NCI-H774 (cell line): ENCODE data around the gene NEU4.
"Not testable (repeated sequence)": the region's sequence is repeated elsewhere in the genome, so short reads cannot be mapped to it uniquely, and the experiment has no call there.

ENCODE experiments used
- DNase-seq: peaks from one replicate; lab custom pipeline; 2025; lab: John Stamatoyannopoulos, UW

NEU4 gene

DNA sequence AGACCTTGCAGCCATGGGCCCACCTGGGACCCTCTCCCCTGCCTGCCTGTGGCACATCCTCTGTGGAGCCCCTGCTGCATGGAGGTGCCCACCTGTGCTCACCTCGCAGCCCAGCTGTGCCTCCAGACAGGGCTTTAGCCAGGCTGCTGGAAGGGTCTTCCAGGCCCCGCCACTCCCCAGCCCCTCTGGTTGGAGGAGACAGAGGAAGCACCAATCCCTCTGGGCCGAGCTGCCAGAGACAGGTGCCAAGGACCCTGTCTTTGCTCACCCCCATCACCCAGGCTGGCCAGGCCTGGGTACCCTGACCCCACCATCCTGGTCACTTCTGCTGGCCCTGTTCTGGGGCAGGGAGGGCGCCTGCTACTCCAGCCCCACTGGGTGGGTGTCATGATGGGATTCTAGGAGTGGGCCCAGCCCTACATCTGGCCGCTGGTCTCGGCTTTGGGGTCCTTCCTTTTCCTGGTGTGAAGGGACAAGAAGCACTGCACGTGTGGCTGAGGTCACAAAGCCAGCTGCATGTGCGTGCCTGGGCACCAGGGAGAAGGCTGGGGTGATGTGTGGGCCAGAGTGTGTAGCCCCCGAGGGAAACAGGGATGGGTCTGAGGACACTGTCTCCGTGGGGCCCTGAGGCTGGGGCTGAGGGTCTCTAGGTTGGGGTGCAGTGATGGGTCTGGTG is 9.3 kb upstream of the NEU4 start:
- DNase-seq: no peak

DNA sequence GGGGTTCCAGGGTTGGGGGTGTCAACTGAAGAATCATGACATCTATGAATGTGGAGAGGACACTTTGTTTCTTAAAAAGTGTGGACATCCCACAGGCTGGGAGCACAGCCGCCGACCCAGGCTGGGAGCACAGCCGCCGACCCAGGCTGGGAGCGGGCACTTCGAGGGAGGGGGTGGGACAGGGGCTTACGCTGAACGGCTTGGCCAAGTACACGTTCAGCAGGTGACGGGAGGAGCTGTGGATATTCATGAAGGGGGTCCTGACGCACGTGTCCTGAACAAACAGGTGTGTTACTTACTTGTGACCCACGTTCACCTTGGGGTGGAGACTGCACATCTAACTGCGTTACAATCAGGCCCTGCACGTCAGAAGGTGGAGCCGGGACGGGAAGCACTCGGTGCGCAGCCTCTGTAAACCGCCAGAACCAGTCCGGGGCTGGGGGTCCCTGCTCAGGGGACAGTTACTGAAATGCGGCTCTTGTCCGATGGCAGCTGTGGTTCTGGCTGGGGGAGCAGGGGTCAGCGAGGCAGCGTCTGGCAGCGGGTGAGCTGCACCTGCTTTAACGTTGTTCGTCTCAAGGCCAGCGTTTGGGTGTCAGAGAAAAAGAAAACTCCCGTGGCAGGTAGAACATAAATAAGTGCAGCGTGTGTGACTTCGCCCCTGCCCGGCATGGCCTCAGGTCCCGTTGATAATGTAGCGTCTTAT is 8.6 kb upstream of the NEU4 start:
- not testable (repeated sequence) for DNase-seq

DNA sequence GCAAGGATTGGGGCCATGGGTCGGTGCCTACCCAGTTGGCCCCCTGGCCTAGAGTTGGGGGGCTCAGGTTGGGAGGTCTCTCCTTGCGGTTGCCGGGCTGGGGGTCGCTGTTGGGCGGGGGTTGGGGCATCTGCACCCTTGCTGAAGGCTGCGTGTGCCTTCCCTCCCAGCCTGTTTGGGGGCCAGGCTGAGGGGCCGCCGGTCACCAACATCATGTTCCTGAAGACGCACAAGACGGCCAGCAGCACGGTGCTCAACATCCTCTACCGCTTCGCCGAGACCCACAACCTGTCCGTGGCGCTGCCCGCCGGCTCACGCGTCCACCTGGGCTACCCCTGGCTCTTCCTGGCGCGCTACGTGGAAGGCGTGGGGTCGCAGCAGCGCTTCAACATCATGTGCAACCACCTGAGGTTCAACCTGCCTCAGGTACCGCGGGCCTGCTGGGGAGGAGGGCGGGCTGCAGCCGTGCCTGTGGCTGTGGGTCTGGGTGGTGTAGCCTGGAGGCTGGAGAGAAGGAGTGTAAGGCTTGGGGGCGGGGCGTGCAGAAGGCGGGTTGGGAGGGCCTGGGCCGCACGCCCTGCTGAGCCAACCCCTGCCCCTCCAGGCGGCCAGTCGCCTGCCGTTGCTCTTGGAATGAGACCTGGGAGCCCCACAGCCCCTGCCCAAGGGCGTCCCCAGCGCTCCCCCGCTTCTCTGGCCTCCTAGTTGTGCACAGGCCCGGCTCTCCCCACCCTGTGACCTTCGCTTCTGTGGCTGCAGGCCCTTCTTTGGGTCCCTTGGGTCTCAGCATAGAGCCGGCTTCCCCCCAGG is 7.2 kb upstream of the NEU4 start:
- no peak for DNase-seq

DNA sequence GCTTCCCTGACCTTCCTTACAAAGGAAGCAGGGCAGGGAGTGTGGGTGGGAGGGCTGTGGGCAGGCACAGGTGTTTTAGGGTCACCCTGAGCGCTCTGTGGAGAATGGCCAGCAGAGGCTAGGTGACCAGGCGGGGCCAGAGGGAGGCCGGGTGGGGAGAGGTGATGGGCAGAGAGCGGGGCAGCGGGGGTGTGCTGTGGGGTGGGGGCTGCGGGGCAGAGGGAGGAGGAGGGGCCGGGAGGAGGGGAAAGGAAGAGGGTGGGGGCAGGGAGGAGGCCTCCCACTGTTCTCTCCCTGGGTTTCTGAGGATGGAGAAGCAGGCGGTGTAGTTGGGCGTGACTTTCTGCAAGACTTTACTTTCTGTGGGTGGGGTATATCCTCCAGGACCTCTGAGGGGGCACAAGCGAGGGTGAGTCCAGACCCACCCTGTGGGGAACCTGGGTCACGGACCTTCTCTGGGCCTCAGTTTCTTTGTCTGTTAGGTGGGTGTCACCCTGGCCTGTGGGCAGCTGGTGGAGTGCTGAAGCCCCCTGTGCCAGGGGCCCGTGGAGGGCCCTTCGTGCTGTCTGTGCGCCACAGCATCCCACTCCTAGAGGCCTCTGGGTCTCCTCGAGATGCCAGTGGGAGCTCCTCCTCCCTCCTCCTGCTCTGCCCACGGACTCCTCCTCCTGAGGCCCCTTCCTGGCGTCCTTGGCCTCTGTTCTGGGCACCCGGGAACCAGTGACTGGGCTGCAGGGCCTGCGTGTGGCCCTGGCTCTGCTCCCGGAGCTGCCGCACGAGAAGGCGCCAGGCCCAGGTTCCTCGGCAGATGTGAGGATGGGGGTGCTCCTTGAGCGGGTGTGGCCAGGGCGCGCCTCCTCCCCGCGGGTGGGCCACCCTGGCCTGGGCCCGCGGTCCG is 6.3 kb upstream of the NEU4 start:
- no peak for DNase-seq

DNA sequence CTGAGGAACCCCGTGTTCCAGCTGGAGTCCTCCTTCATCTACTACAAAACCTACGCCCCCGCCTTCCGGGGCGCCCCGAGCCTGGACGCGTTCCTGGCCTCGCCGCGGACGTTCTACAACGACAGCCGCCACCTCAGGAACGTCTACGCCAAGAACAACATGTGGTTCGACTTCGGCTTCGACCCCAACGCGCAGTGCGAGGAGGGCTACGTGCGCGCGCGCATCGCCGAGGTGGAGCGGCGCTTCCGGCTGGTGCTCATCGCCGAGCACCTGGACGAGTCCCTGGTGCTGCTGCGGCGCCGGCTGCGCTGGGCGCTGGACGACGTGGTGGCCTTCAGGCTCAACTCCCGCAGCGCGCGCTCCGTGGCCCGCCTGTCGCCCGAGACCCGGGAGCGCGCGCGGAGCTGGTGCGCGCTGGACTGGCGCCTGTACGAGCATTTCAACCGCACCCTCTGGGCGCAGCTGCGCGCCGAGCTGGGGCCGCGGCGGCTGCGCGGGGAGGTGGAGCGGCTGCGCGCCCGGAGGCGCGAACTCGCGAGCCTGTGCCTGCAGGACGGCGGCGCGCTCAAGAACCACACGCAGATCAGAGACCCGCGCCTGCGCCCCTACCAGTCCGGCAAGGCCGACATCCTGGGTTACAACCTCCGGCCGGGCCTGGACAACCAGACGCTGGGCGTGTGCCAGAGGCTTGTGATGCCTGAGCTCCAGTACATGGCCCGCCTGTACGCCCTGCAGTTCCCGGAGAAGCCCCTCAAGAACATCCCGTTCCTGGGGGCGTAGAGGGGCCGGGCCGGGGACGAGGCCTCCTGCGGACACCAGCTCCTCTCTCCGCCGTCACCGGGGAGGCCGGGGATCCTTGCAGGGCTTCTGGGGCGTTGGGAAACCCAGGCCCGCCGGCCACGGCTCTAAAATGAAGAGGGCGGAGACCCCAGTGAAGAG is 5.3 kb upstream of the NEU4 start:
- no peak for DNase-seq

DNA sequence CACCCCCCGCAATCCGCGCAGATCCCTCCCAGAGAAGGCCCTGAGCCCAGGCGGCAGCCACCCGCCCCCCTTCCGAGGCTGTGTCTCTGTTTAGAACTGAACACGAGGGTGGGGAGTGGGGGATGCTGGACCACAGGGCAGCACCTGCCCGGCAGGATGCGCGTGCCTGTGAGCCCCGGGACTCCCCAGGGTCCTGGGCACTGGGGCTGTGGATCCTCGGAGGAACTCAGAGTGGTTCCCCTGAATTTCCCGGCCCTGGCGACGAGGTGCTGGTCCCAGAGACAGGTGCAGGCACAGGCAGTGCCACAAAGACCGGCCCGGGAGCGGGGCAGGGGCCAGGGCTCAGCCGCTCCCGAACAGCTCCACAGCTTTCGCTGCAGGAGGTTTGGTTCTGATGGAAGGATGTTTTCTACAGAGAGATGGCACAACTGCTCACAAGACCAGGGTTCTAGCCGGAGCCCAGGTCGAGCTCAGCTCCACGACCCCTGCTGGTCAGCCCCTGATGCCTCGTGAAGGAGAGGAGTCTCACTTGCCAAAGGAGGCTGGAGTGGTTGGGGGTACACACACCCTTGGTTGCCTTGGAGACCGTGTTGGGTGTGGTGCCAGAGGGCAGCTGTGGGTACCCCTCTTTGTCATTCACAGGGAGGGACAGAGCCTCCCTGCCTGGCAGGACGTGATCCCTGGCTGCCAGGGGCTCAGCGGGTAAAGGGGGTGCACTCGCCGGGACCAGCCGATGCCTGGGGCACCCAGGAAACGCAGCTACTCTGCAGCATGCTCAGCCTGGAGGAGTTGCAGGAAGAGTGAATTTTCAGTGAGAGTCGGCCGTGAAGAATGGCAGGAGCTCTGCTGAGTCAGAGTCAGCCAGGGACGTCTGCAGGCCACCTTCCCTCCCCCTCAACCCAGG is 4.4 kb upstream of the NEU4 start:
- DNase-seq: no peak

DNA sequence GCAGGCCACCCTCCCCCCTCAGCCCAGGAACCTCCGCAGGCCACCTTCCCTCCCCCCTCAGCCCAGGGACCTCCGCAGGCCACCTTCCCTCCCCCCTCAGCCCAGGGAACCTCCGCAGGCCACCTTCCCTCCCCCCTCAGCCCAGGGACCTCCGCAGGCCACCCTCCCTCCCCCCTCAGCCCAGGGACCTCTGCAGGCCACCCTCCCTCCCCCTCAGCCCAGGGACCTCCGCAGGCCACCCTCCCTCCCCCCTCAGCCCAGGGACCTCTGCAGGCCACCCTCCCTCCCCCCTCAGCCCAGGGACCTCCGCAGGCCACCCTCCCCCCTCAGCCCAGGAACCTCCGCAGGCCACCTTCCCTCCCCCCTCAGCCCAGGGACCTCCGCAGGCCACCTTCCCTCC is 2.8 kb upstream of the NEU4 start:
- not testable (repeated sequence) for DNase-seq

DNA sequence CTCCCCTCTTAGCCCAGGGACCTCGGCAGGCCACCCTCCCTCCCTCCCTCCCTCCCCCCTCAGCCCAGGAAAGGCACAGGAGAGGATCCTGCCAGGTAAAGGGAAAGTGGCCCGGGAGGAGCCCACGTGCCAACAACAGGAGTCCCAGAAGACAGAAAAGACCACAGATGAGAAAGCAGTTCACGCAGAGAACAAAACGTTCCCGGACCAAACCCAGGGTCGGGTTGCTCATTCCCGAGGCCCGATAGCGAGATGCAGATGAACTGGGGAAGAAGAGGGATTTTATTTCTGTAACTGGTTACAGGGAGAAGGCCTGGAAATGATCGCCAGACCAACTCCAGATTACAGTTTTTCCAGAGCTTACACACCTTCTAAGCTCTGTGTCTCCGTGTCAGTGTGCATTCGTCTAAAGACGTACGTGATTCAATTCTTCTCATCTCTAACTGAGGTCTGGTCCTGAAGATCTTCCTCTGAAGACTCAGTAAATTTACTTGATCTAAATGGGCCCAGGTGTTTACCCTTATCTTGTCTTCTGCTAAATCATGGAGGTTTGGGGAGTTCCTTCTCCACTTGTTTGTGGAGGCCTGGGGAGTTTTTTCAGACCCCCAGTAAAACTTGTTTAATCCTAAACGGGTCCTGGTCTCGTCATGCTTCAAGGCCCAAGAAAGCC is 807 bp upstream of the NEU4 start:
- DNase-seq: no peak

DNA sequence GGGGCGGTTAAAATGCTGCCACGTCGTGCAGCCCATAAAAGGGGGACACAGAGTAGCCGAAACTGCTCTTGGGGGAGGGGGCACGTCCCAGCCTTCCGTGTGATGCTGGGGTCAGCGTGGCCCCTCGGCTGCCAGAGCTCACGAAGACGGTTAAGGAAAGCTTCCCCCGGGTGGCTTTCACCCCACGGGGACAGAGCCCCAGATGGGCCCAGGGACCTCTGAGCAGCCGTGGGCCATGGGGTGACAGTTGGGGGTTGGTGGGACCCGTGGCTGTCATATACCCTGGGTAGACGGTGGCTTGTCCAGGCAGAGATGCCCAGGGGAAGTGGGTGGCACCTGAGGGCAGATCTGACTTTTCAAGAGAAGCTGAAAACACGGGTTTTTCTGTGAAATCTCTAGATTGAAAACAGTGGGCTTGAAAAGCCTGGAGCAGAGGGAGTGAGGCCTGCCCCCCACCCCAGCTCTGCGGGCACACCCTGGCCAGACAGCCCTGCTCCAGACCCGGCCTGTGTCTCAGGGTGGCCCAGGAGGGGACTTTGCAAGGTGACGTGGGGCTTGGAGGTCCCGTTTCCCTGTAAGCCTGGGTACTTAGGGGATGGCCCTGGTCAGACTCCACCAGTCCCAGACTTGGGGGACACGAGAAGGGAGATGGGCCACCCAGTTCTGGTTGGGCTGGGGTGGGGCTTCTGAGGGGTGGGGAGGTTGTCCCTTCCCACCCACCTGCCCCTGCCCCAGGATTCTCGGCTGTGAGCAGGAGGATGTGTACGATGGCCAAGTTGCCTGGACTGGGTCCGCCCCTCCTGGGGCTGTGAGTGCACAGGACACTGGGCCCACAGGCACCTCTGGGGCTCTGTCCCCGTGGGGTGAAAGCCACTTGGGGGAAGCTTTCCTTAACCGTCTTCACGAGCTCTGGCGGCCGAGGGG is 652 bp downstream of the NEU4 start:
- DNase-seq: no peak

DNA sequence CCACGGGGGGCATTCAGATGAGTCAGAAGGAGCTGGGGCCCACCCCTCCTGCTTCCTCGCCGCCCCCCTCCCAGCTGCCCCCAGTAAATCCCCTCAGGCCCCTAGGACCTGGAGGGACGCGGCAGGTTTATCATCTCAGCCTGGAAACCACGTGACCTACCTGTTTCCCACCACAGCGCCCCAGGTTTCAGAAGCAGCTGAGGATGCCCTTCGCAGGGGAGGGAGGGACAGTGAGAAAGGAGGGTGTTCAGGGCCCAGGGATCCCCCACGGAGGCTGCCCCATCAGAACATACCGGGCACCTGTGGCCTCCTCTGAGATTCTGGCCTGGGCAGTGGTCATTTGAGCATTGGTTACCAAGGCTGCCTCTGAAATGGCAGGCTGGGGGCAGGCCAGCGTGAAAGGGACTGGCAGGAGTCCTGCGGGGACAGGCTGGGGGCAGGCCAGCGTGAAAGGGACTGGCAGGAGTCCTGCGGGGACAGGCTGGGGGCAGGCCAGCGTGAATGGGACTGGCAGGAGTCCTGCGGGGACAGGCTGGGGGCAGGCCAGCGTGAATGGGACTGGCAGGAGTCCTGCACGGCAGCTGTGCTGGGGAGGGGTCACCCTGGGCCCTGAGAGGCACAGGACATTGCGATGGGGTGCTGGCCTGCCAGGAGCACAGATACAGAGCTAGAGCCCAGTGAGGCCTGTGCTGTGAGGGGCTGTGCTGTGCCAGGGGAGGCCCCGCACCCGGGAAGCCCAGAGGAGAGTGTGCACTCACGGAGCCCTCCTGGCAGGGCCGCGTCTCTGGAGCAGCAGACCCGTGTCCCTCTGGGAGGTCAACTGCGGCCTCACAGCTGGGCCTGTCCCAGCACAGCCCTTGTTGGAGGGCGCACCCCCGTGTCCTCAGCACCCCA is 1.6 kb downstream of the NEU4 start:
- no peak for DNase-seq

DNA sequence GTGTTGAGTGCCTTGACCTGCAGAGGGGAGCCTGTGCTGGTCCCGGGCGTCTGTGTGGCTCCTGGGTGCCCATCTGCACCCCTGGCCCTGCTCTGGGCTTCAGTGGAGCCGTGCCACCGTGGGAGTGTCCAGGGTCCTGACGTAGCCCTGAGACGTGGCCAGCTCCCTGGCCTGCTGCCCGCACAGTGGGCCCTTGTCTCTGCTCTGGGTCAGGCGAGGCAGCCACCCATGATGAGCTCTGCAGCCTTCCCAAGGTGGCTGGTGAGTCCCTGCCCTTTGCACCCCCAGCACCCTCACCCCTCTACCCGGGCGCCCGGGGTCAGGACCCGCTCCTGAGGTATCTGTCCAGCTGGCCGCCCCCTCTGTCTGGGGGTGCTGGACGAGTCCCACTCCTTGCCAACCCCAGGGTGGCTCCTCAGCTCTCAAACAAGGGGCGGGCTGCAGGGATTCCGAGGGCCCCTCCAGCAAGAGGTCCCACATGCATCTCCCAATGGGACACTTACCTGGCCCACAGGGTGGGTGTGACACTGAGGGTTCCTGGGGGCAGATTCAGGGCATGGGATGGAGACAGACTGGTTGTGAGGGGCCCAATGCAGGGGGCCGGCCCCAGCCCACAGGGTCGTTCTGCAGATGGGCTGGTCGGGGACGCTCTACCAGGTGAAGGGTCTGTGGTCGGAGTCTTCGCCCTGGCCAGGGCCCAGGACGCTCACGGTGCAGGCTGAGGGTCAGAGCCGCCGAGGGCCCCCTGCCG is 2.4 kb downstream of the NEU4 start:
- no peak for DNase-seq

DNA sequence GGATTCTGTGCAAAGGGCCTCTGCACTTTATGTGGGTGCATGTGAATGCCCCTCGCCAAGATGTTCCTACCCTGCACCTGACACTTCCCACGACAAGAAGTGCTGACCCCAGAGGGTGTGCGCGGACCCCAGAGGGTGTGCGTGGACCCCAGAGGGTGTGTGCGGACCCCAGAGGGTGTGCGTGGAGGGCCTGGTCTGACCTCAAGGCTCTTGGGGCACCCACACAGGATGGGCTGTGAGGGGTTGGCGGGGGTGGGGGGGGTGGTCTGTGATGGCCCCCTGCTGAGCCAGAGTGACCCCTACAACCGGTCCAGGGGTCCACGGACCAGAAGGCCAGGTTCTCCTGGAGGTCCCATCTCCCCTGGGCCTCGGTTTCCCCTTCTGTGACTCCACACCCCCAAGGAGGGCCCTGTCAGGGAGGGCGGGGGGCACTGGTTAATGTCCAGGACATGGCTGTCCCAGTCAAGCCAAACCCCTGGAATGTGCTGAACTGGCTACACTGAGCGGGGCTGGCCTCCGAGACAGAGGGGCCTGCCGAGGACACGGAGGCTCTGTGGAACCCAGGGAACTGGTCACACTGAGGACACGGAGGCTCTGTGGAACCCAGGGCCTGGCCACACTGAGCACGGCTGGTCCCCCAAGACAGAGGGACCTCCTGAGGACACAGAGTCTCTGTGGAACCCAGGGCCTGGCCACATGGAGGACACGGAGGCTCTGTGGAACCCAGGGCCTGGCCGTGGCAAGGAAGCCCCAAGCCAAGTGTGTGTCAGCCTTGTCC is 3.1 kb downstream of the NEU4 start:
- DNase-seq: no peak

DNA sequence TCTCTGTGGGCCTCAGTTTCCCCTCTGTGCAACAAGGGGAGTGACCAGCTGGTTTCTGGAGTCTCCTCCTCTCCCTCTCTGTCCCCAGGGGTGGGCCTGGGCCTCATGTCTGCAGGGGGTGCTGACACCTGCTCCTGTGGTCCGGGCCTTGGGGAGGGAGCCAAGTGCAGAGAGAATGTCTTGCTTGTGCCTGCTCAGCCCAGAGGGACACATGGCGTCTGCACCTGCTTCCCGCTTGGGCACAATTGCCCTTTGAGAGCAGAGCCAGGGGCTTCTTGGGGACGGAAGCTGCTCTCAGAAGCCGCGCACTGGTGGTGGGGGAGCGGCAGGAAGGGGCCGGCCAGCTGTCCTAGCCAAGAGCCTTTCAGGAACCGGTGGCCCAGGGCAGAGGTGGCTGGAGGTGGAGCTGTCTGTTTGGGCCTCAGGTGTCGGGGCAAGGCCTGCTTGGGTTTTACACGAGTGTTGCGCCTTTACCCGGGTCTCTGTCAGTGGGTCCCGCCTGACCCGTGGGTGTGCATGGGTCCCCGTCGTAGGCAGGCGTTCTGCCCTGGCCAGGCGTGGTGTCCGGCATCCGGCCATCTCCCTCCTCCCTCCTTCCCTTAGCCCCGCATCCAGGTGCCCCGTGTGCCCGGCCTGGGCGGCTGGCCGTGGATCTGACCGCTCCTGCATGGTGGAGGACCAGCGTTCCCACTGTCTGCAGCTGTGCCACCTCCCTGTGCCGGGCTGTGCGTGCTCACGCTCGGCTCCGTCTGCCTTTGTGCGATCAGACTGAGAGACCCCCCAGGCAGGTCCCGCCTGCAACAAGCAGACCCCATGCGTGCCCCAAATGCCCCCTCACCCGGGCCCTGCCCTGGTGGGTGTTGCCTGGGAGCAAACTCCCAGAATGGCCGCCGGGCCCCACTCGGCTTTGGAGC is 4.0 kb downstream of the NEU4 start:
- DNase-seq: no peak

DNA sequence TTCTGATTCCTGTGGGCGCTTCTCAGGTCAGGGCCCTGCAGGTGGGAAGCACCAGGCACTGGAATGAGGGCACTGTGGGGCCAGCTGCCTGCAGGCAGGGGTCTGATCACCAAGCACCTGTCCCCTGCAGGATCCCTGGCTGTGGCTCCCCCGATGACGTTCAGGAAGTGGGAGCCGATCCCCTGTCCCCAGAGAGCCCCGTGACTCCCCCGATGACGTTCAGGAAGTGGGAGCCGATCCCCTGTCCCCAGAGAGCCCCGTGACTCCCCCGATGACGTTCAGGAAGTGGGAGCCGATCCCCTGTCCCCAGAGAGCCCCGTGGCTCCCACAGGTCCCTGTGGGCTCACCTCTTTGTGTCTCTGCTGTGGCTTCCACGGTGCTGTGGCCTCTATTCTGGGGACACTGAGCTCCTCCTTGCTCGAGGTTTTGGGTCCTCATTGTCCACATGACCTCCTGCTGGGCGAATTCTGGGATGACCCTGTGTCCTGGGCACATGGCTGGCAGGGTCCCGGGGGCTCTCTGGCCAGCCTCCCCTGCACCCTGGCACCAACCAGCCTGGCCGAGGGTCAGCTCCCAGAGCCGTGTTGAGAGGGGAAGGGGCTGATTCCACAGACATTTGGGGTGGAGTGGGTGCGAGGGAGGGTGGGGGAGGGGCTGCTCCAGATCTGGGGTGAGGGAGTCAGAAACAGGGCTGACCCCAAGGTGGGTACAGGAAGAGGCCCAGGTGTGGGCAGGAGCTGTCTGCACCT is 4.8 kb downstream of the NEU4 start:
- no peak for DNase-seq
